Thyroid gland (tissue), 4 donors: ENCODE measurements around the gene SGIP1.
A peak's percentile ranks its signal among the peaks of the same experiment; 100 is the strongest.

Source experiments
- CTCF ChIP-seq, 6 experiments: fragments of 200-600 bp in 3 of 6; fragments of 450-650 bp in 3 of 6; sonication (generic) in 3 of 6; IDR thresholded peaks; one replicate each; pipeline ENCODE4 v1.5.1; 2016 to 2019; ENCODE audit warnings: antibody characterized with exemption in 6 of 6, mild to moderate bottlenecking in 2 of 6, inconsistent platforms in 1 of 6, moderate library complexity in 1 of 6
- POLR2A ChIP-seq, 2 donors: fragments of 450-650 bp; IDR thresholded peaks; one replicate each; pipeline ENCODE4 v1.6.1; 2017; ENCODE audit warnings: antibody characterized with exemption in 2 of 2, mild to moderate bottlenecking in 2 of 2, moderate library complexity in 1 of 2

GRCh38 chr1:66764994-66765578 is 231.1 kb downstream of the SGIP1 start:
- peak in 4 of 6 experiments; percentile 39 to 65 (median 62) for TF ChIP-seq CTCF (IDR thresholded peaks at IDR 0.05)
- no peak for TF ChIP-seq POLR2A (IDR thresholded peaks at IDR 0.05)
